Fibroblast of lung (primary cell): Measurements from ENCODE around the gene IL10RB. TPM values are rescaled to one million over a fixed set of nuclear protein-coding genes. Genes with fewer than 3 reads are reported as not detected.

ENCODE experiments used
- DNase-seq, 2 donors: peaks; one replicate each; pipeline versions ENCODE4 v3.0.0 to v3.0.0-alpha.2; 2010; ENCODE audit warnings: low read depth in 2 of 2
- H2AFZ ChIP-seq: 2 replicates; pipeline ENCODE4 v1.5.1; 2012; ENCODE audit warnings: low read length, control low read depth, inconsistent platforms
- H3K27ac ChIP-seq: 2 replicates; pipeline ENCODE4 v1.5.1; 2011; ENCODE audit warnings: low read length, control low read depth; ENCODE audit not compliant: insufficient read depth
- H3K27me3 ChIP-seq: 2 replicates; pipeline ENCODE4 v1.5.1; 2011; ENCODE audit warnings: mild to moderate bottlenecking, low read length; ENCODE audit not compliant: control insufficient read depth, insufficient read depth
- H3K36me3 ChIP-seq: 2 replicates; pipeline ENCODE4 v1.5.1; 2011; ENCODE audit warnings: low read length; ENCODE audit not compliant: control insufficient read depth, insufficient read depth
- H3K4me1 ChIP-seq: 2 replicates; pipeline ENCODE4 v1.5.1; 2011; ENCODE audit warnings: low read length; ENCODE audit not compliant: control insufficient read depth, insufficient read depth; ENCODE audit errors: extremely low read depth
- H3K4me2 ChIP-seq: 2 replicates; pipeline ENCODE4 v1.5.1; 2011; ENCODE audit warnings: low read length, control low read depth; ENCODE audit not compliant: insufficient read depth; ENCODE audit errors: extremely low read depth
- H3K4me3 ChIP-seq, 4 experiments: fragments of 200-600 bp in 1 of 4; sonication (generic) in 1 of 4; replicated peaks in 1 of 4; 2 replicates each; pipeline ENCODE4 v1.5.1; 2011 to 2016; ENCODE audit warnings: low read length in 4 of 4, low read depth in 3 of 4, mild to moderate bottlenecking in 3 of 4, control low read depth in 2 of 4, inconsistent platforms in 1 of 4, mixed read lengths in 1 of 4; ENCODE audit not compliant: insufficient read depth in 1 of 4; ENCODE audit errors: control extremely low read depth in 1 of 4
- H3K79me2 ChIP-seq: 2 replicates; pipeline ENCODE4 v1.5.1; 2012; ENCODE audit warnings: mild to moderate bottlenecking, low read length, inconsistent platforms; ENCODE audit not compliant: control insufficient read depth, insufficient read depth
- H3K9ac ChIP-seq: 2 replicates; pipeline ENCODE4 v1.5.1; 2011; ENCODE audit warnings: mild to moderate bottlenecking, low read length, control low read depth; ENCODE audit not compliant: insufficient read depth
- H3K9me3 ChIP-seq: 2 replicates; pipeline ENCODE4 v1.5.1; 2012; ENCODE audit warnings: low read depth, low read length; ENCODE audit not compliant: control insufficient read depth, insufficient read depth
- H4K20me1 ChIP-seq: 2 replicates; pipeline ENCODE4 v1.5.1; 2011; ENCODE audit warnings: low read length; ENCODE audit not compliant: control insufficient read depth, insufficient read depth; ENCODE audit errors: extremely low read depth
- EZH2 ChIP-seq: IDR thresholded peaks from 2 replicates; pipeline ENCODE4 v1.5.1; 2012; ENCODE audit warnings: low read length, control low read depth, mild to moderate bottlenecking; ENCODE audit errors: missing control alignments
- polyA plus RNA-seq, 2 donors: library from polyadenylated mRNA; depleted of rRNA in 1 of 2; stranded (reverse) in 1 of 2; unstranded in 1 of 2; fragments of >200 nt; gene quantifications; 2 replicates each; pipeline ENCODE4 v1.2.1, GENCODE V29; 2011 to 2012; ENCODE audit warnings: missing spikeins in 1 of 2
- total RNA-seq: library from RNA; depleted of rRNA; stranded (reverse); fragments of >200 nt; gene quantifications from 2 replicates; pipeline ENCODE4 v1.2.1, GENCODE V29; 2014
- TF ChIP-seq, protein P1 (sequence below), 2 donors: IDR thresholded peaks in 1 of 2; conservative IDR thresholded peaks in 1 of 2; 1 replicate in 1 of 2; 2 replicates in 1 of 2; pipeline ENCODE4 v1.5.1; 2011 to 2012; ENCODE audit warnings: low read length in 2 of 2, control low read depth in 1 of 2, inconsistent platforms in 1 of 2, low read depth in 1 of 2, mild to moderate bottlenecking in 1 of 2

The IL10RB gene
- total and polyA plus RNA-seq, 2 donors (not counting 1 experiment from before 2014, with no cell fraction given) = 56.2 to 64.1 TPM

DNA sequence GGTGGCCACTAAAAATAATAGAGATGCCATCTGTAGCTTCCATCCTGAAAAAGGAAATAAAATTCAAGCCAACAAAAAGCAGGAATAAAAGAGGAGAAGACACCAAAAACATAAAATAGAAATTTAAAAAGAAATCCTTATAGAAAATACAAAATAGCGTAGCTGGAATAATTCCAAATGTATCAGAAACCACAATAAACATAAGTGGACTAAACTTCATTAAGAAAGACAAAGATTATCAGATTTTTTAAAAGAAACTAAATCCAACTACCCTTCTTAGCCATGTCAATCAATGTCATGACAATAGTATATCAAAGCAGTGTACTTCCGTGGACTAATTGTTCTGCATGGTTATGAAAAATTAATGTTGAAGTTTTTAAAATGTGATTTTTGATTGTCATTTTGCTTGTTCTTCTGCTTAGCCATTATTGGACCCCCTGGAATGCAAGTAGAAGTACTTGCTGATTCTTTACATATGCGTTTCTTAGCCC, 13.2 kb downstream of the IL10RB start:
- H3K36me3 ChIP-seq = peaks cover 5% of the 10 kb centered on the region
- no peaks in the 10 kb centered on the region for H3K9me3 ChIP-seq

DNA sequence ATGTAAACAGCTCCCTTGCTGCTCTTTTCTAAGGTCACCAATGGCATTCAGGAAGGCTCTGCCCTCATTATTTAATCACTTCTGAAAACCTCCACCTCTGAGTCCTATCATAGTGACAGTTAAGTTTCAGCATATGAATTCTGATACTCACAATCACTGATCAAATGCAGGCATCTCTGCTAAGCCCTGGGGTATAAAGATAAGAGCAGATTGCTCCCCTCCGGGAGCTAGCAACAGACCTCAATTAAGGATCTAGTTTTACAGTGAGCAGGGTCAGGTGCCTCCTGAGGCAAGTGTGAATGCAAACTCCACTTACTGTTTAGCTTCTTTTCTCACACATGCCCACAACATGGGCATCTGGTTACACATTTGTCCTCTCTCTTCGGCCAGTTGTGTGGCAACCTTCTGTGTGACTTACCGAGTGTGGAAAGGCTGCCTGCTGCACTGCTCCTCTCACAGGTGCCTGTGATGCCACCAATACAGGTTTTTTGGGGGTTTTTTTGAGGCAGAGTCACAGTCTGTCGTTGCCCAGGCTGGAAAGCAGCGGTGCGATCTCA, 15.0 kb downstream of the IL10RB start:
- Histone ChIP-seq H3K4me3 (no peak overlapping the region), H3K4me2 (no peak overlapping the region), H3K9me3 (no peaks in the 10 kb centered on the region), H3K9ac (no peak overlapping the region), H2AFZ (no peak overlapping the region), H3K4me1 (no peaks in the 10 kb centered on the region), H3K36me3 (peaks cover 7% of the 10 kb centered on the region), H3K27me3 (no peaks in the 10 kb centered on the region), H4K20me1 (no peaks in the 10 kb centered on the region), H3K27ac (no peak overlapping the region), H3K79me2 (no peaks in the 10 kb centered on the region)
- no peak for DNase-seq
- TF ChIP-seq, protein P1, sequence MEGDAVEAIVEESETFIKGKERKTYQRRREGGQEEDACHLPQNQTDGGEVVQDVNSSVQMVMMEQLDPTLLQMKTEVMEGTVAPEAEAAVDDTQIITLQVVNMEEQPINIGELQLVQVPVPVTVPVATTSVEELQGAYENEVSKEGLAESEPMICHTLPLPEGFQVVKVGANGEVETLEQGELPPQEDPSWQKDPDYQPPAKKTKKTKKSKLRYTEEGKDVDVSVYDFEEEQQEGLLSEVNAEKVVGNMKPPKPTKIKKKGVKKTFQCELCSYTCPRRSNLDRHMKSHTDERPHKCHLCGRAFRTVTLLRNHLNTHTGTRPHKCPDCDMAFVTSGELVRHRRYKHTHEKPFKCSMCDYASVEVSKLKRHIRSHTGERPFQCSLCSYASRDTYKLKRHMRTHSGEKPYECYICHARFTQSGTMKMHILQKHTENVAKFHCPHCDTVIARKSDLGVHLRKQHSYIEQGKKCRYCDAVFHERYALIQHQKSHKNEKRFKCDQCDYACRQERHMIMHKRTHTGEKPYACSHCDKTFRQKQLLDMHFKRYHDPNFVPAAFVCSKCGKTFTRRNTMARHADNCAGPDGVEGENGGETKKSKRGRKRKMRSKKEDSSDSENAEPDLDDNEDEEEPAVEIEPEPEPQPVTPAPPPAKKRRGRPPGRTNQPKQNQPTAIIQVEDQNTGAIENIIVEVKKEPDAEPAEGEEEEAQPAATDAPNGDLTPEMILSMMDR (conservative IDR thresholded peaks at IDR 0.05 in 1 of 2, IDR thresholded peaks at IDR 0.05 in 1 of 2; ENCODE audit: low read depth in 1 of 2, low read length in 2 of 2) = no peak
- no peak for TF ChIP-seq EZH2

More for the DNA sequence above, 13.2 kb downstream of the IL10RB start:
- Histone ChIP-seq H3K27me3 (no peaks in the 10 kb centered on the region), H3K79me2 (no peaks in the 10 kb centered on the region), H3K27ac (no peak overlapping the region), H4K20me1 (no peaks in the 10 kb centered on the region), H3K4me2 (no peak overlapping the region), H3K4me3 (no peak overlapping the region), H2AFZ (no peak overlapping the region), H3K9ac (no peak overlapping the region), H3K4me1 (no peaks in the 10 kb centered on the region)
- no peak for DNase-seq
- TF ChIP-seq EZH2 = no peak
- TF ChIP-seq, protein P1 (conservative IDR thresholded peaks at IDR 0.05 in 1 of 2, IDR thresholded peaks at IDR 0.05 in 1 of 2; ENCODE audit: low read depth in 1 of 2, low read length in 2 of 2) = no peak

DNA sequence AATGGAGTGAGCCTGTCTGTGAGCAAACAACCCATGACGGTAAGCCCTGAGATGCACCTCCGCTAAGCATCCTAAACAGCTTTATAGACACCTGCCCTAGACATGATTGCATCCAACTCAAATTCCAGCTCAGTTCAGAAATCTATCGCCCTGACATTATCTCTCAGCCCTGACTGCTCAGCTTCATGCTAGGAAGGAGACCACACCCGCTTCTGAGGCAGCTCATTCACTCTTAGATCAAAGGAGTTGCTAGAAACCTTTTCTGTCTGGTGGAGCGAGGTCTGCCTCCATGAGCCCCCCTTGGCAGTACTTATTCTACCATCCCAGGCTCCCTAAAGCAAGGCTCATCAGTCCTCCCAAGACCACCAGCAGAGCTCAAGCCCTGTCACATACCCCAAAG, 17.0 kb downstream of the IL10RB start:
- Histone ChIP-seq H3K27me3 (no peaks in the 10 kb centered on the region), H4K20me1 (no peaks in the 10 kb centered on the region), H2AFZ (no peak overlapping the region), H3K79me2 (no peaks in the 10 kb centered on the region), H3K4me1 (peaks cover 6% of the 10 kb centered on the region), H3K4me3 (no peak overlapping the region), H3K4me2 (no peak overlapping the region), H3K9me3 (no peaks in the 10 kb centered on the region), H3K36me3 (peaks cover 10% of the 10 kb centered on the region), H3K27ac (no peak overlapping the region), H3K9ac (no peak overlapping the region)
- no peak for DNase-seq
- no peak for TF ChIP-seq EZH2
- TF ChIP-seq, protein P1 (conservative IDR thresholded peaks at IDR 0.05 in 1 of 2, IDR thresholded peaks at IDR 0.05 in 1 of 2; ENCODE audit: low read depth in 1 of 2, low read length in 2 of 2) = no peak
